Uterus (tissue), 2 donors: ENCODE data around the gene CRISP1.

Source experiments
- CTCF ChIP-seq, 4 experiments: fragments of 200-600 bp in 2 of 4; fragments of 450-650 bp in 2 of 4; sonication (generic) in 2 of 4; IDR thresholded peaks; one replicate each; pipeline ENCODE4 v1.5.1; 2016 to 2019; ENCODE audit warnings: antibody characterized with exemption in 4 of 4, mild to moderate bottlenecking in 2 of 4, moderate library complexity in 1 of 4
- POLR2A ChIP-seq, 2 donors: fragments of 450-650 bp; IDR thresholded peaks; one replicate each; pipeline ENCODE4 v1.6.1; 2016; ENCODE audit warnings: antibody characterized with exemption in 2 of 2, mild to moderate bottlenecking in 1 of 2, moderate library complexity in 1 of 2

- no peak for TF ChIP-seq CTCF (IDR thresholded peaks at IDR 0.05)
- no peak for TF ChIP-seq POLR2A (IDR thresholded peaks at IDR 0.05)
These were observed 19.3 kb downstream of the CRISP1 start for GRCh38 chr6:49847014-49847413.
